Transverse colon (tissue), 4 donors: Measurements from ENCODE around the gene RNLS.

ENCODE experiments used
- EP300 ChIP-seq: sonication (generic); formaldehyde crosslinking; IDR thresholded peaks from one replicate; pipeline ENCODE4 v1.6.1; 2017; ENCODE audit warnings: antibody characterized with exemption, low read depth
- POLR2A ChIP-seq: fragments of 450-650 bp; IDR thresholded peaks from one replicate; pipeline ENCODE4 v1.6.1; 2016; ENCODE audit warnings: antibody characterized with exemption, mild to moderate bottlenecking, moderate library complexity
- POLR2AphosphoS5 ChIP-seq, 3 donors: sonication (generic); formaldehyde crosslinking; IDR thresholded peaks; one replicate each; pipeline ENCODE4 v1.6.1; 2016; ENCODE audit warnings: antibody characterized with exemption in 3 of 3
- TF ChIP-seq, protein P1 (sequence below), 5 experiments: fragments of 200-600 bp in 3 of 5; fragments of 450-650 bp in 2 of 5; sonication (generic) in 3 of 5; IDR thresholded peaks; 1 replicate in 2 of 5; 2 replicates in 3 of 5; pipeline ENCODE4 v1.5.1; 2016 to 2017; ENCODE audit warnings: antibody characterized with exemption in 5 of 5, inconsistent platforms in 3 of 5, mild to moderate bottlenecking in 2 of 5, moderate library complexity in 1 of 5

GRCh38 chr10:88493691-88494483, 89.2 kb downstream of the RNLS start:
- TF ChIP-seq, protein P1, sequence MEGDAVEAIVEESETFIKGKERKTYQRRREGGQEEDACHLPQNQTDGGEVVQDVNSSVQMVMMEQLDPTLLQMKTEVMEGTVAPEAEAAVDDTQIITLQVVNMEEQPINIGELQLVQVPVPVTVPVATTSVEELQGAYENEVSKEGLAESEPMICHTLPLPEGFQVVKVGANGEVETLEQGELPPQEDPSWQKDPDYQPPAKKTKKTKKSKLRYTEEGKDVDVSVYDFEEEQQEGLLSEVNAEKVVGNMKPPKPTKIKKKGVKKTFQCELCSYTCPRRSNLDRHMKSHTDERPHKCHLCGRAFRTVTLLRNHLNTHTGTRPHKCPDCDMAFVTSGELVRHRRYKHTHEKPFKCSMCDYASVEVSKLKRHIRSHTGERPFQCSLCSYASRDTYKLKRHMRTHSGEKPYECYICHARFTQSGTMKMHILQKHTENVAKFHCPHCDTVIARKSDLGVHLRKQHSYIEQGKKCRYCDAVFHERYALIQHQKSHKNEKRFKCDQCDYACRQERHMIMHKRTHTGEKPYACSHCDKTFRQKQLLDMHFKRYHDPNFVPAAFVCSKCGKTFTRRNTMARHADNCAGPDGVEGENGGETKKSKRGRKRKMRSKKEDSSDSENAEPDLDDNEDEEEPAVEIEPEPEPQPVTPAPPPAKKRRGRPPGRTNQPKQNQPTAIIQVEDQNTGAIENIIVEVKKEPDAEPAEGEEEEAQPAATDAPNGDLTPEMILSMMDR (IDR thresholded peaks at IDR 0.05): no peak
- no peak for TF ChIP-seq POLR2AphosphoS5 (IDR thresholded peaks at IDR 0.05)
- no peak for TF ChIP-seq EP300
- TF ChIP-seq POLR2A: no peak
